HG02642 (cell line): ENCODE results near the gene KHSRP.
"Not testable (repeated sequence)": the region's sequence is repeated elsewhere in the genome, so short reads cannot be mapped to it uniquely, and the experiment has no call there.

ENCODE experiments used
- ATAC-seq: cut with Tn5 transposase; IDR thresholded peaks from one replicate; pipeline ENCODE4 v1.9.1; 2021; ENCODE audit warnings: mild to moderate bottlenecking; ENCODE audit not compliant: unreplicated experiment, poor library complexity

KHSRP gene

GRCh38 chr19:6421075-6422014, 3.3 kb downstream of the KHSRP start:
- ATAC-seq = no peak

GRCh38 chr19:6418562-6418932, 6.1 kb downstream of the KHSRP start:
- ATAC-seq = no peak

GRCh38 chr19:6417713-6418561, 6.7 kb downstream of the KHSRP start:
- ATAC-seq = no peak

- no peak for ATAC-seq
Measured at GRCh38 chr19:6416658-6417405, 7.8 kb downstream of the KHSRP start.

- no peak for ATAC-seq
Measured at GRCh38 chr19:6415591-6416190, 8.9 kb downstream of the KHSRP start.

GRCh38 chr19:6414793-6415590, 9.6 kb downstream of the KHSRP start:
- no peak for ATAC-seq

GRCh38 chr19:6413721-6414643, 10.6 kb downstream of the KHSRP start:
- no peak for ATAC-seq

GRCh38 chr19:6413291-6413690, 11.3 kb downstream of the KHSRP start:
- no peak for ATAC-seq

GRCh38 chr19:6412447-6413091, 12.0 kb downstream of the KHSRP start:
- no peak for ATAC-seq

- ATAC-seq = no peak
Measured at GRCh38 chr19:6412061-6412446, 12.6 kb downstream of the KHSRP start.

- no peak for ATAC-seq
Measured at GRCh38 chr19:6409346-6409745, 15.3 kb downstream of the KHSRP start.

GRCh38 chr19:6406401-6406800, 18.2 kb downstream of the KHSRP start:
- ATAC-seq = no peak

GRCh38 chr19:6402837-6403608, 21.6 kb downstream of the KHSRP start:
- no peak for ATAC-seq

- ATAC-seq = no peak
Measured at GRCh38 chr19:6402058-6402457, 22.6 kb downstream of the KHSRP start.

- ATAC-seq = not testable (repeated sequence)
Measured at GRCh38 chr19:6400062-6400944, 24.3 kb downstream of the KHSRP start.

GRCh38 chr19:6396305-6396704, 28.3 kb downstream of the KHSRP start:
- no peak for ATAC-seq
